ENCODE measurements around the gene CCDC183. TPM values are rescaled to one million over a fixed set of nuclear protein-coding genes. Genes with fewer than 3 reads are reported as not detected.

The CCDC183 gene
- total and polyA plus RNA-seq, 2 of the 4 experiments (the other 2 are of a cell fraction) = under 0.01 to 0.29 TPM

DNA sequence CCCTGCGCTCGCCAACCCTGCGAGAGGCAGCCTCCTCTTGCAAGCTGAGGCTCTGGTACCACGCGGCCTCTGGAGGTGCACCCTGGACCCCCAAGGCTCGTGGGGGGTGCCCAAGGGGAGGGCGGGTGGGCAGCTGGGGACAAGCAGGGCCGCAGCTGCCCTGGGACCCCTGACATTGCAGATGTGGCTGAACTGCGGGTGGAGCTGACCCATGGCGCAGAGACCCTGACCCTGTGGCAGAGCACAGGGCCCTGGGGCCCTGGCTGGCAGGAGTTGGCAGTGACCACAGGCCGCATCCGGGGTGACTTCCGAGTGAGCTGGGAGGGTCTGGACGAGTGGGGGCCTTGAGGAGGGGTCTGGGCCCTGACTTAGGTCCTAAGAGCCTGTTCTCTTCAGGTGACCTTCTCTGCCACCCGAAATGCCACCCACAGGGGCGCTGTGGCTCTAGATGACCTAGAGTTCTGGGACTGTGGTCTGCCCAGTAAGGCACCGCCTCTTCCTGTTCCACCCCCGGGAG, 57.5 kb downstream of the CCDC183 start:
- H4K91ac ChIP-seq (ENCODE audit: insufficient read depth, low read depth, low read length) = no peak overlapping the region
- no peak overlapping the region for H3K56ac ChIP-seq (ENCODE audit: extremely low read depth, insufficient read depth, low read length)
- no peak overlapping the region for H3K9ac ChIP-seq (ENCODE audit: low read depth, low read length)
- ATAC-seq (ENCODE audit: low read depth) = no peak
- H3K27me3 ChIP-seq (ENCODE audit: control insufficient read depth, insufficient read depth, low read length) = no peaks in the 10 kb centered on the region
- in situ Hi-C loops (cut with MboI; ENCODE audit: low sequenced_read_pairs) = no loop called here
- WGBS, 2 experiments (ENCODE audit: extremely low coverage in 2 of 2, insufficient read length in 1 of 2) = 96% methylated on average over 9 of the region's 18 CpGs; no CpG with 5 or more reads in 1 of the 2 experiments
- no peak overlapping the region for H3K18ac ChIP-seq (ENCODE audit: low read depth, low read length)
- no peak overlapping the region for H3K27ac ChIP-seq (ENCODE audit: insufficient read depth, low read length)
- peaks cover 8% of the 10 kb centered on the region for H3K4me1 ChIP-seq (ENCODE audit: control insufficient read depth, insufficient read depth, low read length)
- H2AK5ac ChIP-seq (ENCODE audit: low read depth, low read length) = no peak overlapping the region
- H3K4me2 ChIP-seq (ENCODE audit: low read depth, low read length) = no peak overlapping the region
- H4K5ac ChIP-seq (ENCODE audit: low read depth, low read length) = no peak overlapping the region
- dilution Hi-C loops (cut with HindIII; ENCODE audit: low sequenced_read_pairs, unreplicated experiment) = no loop called here
- POLR2A ChIA-PET (ENCODE audit: unreplicated experiment) = interaction anchor here (0.5 kb wide), 1 partner anchor 112 kb away, joined by 3 read pairs; no protein-coding TSS in a partner anchor
- no peak overlapping the region for H2BK15ac ChIP-seq (ENCODE audit: low read depth, low read length)
- no peaks in the 10 kb centered on the region for H3K9me3 ChIP-seq (ENCODE audit: control insufficient read depth, insufficient read depth, low read length)
- DNase-seq = no peak
- H4K20me1 ChIP-seq (ENCODE audit: insufficient read depth, low read length) = peaks cover 12% of the 10 kb centered on the region
- no peak overlapping the region for H3K14ac ChIP-seq (replicated peaks; ENCODE audit: low read depth, low read length)
- no peak overlapping the region for H2AFZ ChIP-seq (replicated peaks; ENCODE audit: low read length, poor library complexity)
- no peak overlapping the region for H2BK120ac ChIP-seq (ENCODE audit: low read depth, low read length)
- TF ChIP-seq NFE2L2 (IDR thresholded peaks at IDR 0.05; ENCODE audit: low read depth, low read length) (no peak), POLR2A (IDR thresholded peaks at IDR 0.05; ENCODE audit: low read depth, low read length) (no peak), CEBPB (IDR thresholded peaks at IDR 0.05; ENCODE audit: low read depth, low read length) (no peak), CHD1 (IDR thresholded peaks at IDR 0.05; ENCODE audit: low read depth, low read length) (no peak), RCOR1 (IDR thresholded peaks at IDR 0.05; ENCODE audit: insufficient replicate concordance, low read length) (no peak), MAFK (IDR thresholded peaks at IDR 0.05; ENCODE audit: low read depth, low read length) (no peak), SMC3 (IDR thresholded peaks at IDR 0.05; ENCODE audit: low read depth, low read length) (no peak), BHLHE40 (IDR thresholded peaks at IDR 0.05; ENCODE audit: low read depth, low read length) (no peak), MXI1 (IDR thresholded peaks at IDR 0.05; ENCODE audit: borderline replicate concordance, low read depth, low read length) (no peak), MAZ (IDR thresholded peaks at IDR 0.05; ENCODE audit: borderline replicate concordance, low read depth, low read length) (no peak), RFX5 (IDR thresholded peaks at IDR 0.05; ENCODE audit: low read depth, low read length) (no peak)
- TF ChIP-seq, protein P1, sequence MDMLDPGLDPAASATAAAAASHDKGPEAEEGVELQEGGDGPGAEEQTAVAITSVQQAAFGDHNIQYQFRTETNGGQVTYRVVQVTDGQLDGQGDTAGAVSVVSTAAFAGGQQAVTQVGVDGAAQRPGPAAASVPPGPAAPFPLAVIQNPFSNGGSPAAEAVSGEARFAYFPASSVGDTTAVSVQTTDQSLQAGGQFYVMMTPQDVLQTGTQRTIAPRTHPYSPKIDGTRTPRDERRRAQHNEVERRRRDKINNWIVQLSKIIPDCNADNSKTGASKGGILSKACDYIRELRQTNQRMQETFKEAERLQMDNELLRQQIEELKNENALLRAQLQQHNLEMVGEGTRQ (IDR thresholded peaks at IDR 0.05; ENCODE audit: low read depth, low read length) = no peak
- H2BK20ac ChIP-seq (ENCODE audit: low read depth, low read length) = no peak overlapping the region
- H3K4me3 ChIP-seq (ENCODE audit: insufficient read depth, low read depth, low read length) = no peak overlapping the region
- H3K9me1 ChIP-seq (ENCODE audit: insufficient read depth, low read length) = no peaks in the 10 kb centered on the region
- H3K23ac ChIP-seq (ENCODE audit: low read depth, low read length) = no peak overlapping the region
- CTCF ChIA-PET = no interaction called here
- H3K4ac ChIP-seq (ENCODE audit: low read depth, low read length) = no peak overlapping the region
- H2BK5ac ChIP-seq (ENCODE audit: low read depth, low read length, poor library complexity, severe bottlenecking) = no peak overlapping the region
- H2AK9ac ChIP-seq (replicated peaks; ENCODE audit: low read depth, low read length, poor library complexity) = peak overlapping the region; percentile 15
- peaks cover 9 to 18% of the 10 kb centered on the region in 2 experiments; a peak in 2 of 4 replicates for H3K79me1 ChIP-seq (ENCODE audit: low read depth in 1 of 2, low read length in 2 of 2)
- BruUV-seq (replicated peaks) = no TSS peak
- H4K8ac ChIP-seq (ENCODE audit: low read depth in 2 of 2, low read length in 2 of 2) = no peak overlapping the region
- intact Hi-C loops (cut with micrococcal nuclease) = no loop called here
- peaks cover 15% of the 10 kb centered on the region; the same call in 1 of the 2 replicates for H3K36me3 ChIP-seq (ENCODE audit: control insufficient read depth, insufficient read depth, low read length)
